HepG2 (cell line): ENCODE measurements around the gene EDEM1. TPM values are rescaled to one million over a fixed set of nuclear protein-coding genes. Genes with fewer than 3 reads are reported as not detected.

Experiments used
- ATAC-seq: fragments of 200-7000 bp; cut with Tn5 transposase; 3 replicates; pipeline ENCODE4 v1.9.1; 2020; ENCODE audit warnings: mild to moderate bottlenecking, moderate library complexity
- BruUV-seq: library from RNA; stranded (reverse); fragments of 400-500 nt; replicated peaks from 2 replicates; lab custom pipeline; 2021; lab: Mats Ljungman, UMichigan
- CTCF ChIA-PET: fragments of 300-600 bp; formaldehyde crosslinking; extraction: SDS; loops from one replicate; lab custom pipeline; 2021; ENCODE audit warnings: low total read pairs, inconsistent platforms, low intra/inter-chr PET ratio; lab: Yijun Ruan, JAX
- POLR2A ChIA-PET: fragments of 350-600 bp; sonication (Branson Sonifier 250); formaldehyde crosslinking; loops from one replicate; lab custom pipeline; 2020; ENCODE audit warnings: antibody characterized with exemption, inconsistent platforms; lab: Yijun Ruan, JAX
- DNase-seq: peaks from one replicate; pipeline ENCODE4 v3.0.0-alpha.2; 2015; ENCODE audit warnings: low spot score
- FAIRE-seq: peaks from 3 replicates; lab custom pipeline; 2011; peaks lifted over from hg19 to GRCh38; lab: Jason Lieb, UNC
- H2AFZ ChIP-seq: one replicate; pipeline ENCODE4 v1.6.1; 2011; ENCODE audit warnings: low read length, inconsistent platforms
- H3K27ac ChIP-seq: fragments of 300-600 bp; 3 replicates; pipeline ENCODE4 v1.8.0; 2011; ENCODE audit warnings: mixed run types, mild to moderate bottlenecking, mixed read lengths, low read length, inconsistent platforms; ENCODE audit not compliant: insufficient read depth; ENCODE audit errors: extremely low read length
- H3K27me3 ChIP-seq, 2 experiments: fragments of 200-600 bp in 1 of 2; 2 replicates in 1 of 2; 3 replicates in 1 of 2; pipeline versions ENCODE4 v1.6.0 to v1.8.0; 2011; ENCODE audit warnings: low read length in 2 of 2, mild to moderate bottlenecking in 2 of 2, moderate library complexity in 2 of 2, inconsistent platforms in 1 of 2; ENCODE audit not compliant: insufficient read depth in 2 of 2, control insufficient read depth in 1 of 2
- H3K36me3 ChIP-seq, 2 experiments: fragments of 200-600 bp in 1 of 2; replicated peaks in 1 of 2; 2 replicates in 1 of 2; 3 replicates in 1 of 2; pipeline versions ENCODE4 v1.5.1 to v1.8.0; 2011; ENCODE audit warnings: low read length in 2 of 2, inconsistent platforms in 1 of 2; ENCODE audit not compliant: insufficient read depth in 2 of 2, control insufficient read depth in 1 of 2
- H3K4me1 ChIP-seq: 2 replicates; pipeline ENCODE4 v1.5.1; 2012; ENCODE audit warnings: low read length, inconsistent platforms; ENCODE audit not compliant: insufficient read depth
- H3K4me2 ChIP-seq: 2 replicates; pipeline ENCODE4 v1.6.0; 2011; ENCODE audit warnings: low read depth, low read length, inconsistent platforms
- H3K4me3 ChIP-seq, 3 experiments: fragments of 200-600 bp in 1 of 3; sonication (generic), shearing (Covaris generic) in 1 of 3; replicated peaks in 1 of 3; 2 replicates each; pipeline ENCODE4 v1.5.1; 2011 to 2016; ENCODE audit warnings: low read length in 3 of 3, inconsistent platforms in 2 of 3, low read depth in 2 of 3, mild to moderate bottlenecking in 2 of 3, control low read depth in 1 of 3, mixed read lengths in 1 of 3; ENCODE audit not compliant: insufficient read depth in 1 of 3
- H3K79me2 ChIP-seq: one replicate; pipeline ENCODE4 v1.6.1; 2011; ENCODE audit warnings: low read length, inconsistent platforms; ENCODE audit not compliant: insufficient read depth
- H3K9ac ChIP-seq: 2 replicates; pipeline ENCODE4 v1.6.0; 2011; ENCODE audit warnings: mild to moderate bottlenecking, low read depth, low read length, inconsistent platforms; ENCODE audit not compliant: insufficient read depth
- H3K9me3 ChIP-seq: 2 replicates; pipeline ENCODE4 v1.5.1; 2012; ENCODE audit warnings: mild to moderate bottlenecking, low read length
- H4K20me1 ChIP-seq: 2 replicates; pipeline ENCODE4 v1.6.0; 2011; ENCODE audit warnings: inconsistent platforms, mild to moderate bottlenecking, low read length, moderate library complexity; ENCODE audit not compliant: insufficient read depth
- CEBPB ChIP-seq: IDR thresholded peaks from 2 replicates; pipeline ENCODE4 v1.6.1; 2011; ENCODE audit warnings: low read depth, low read length, improper control_type of control experiment, borderline replicate concordance
- SATB2 ChIP-seq: sonication (generic); formaldehyde crosslinking; IDR thresholded peaks from 2 replicates; pipeline ENCODE4 v1.5.0; 2020; ENCODE audit warnings: missing genetic modification reagents
- ZNF296 ChIP-seq: sonication (generic); formaldehyde crosslinking; conservative IDR thresholded peaks from 2 replicates; pipeline ENCODE4 v1.5.0; 2020; ENCODE audit warnings: mild to moderate bottlenecking, missing genetic modification reagents
- WGBS: methylation state at CpG from one replicate; pipeline ENCODE4 v1.1.6; 2017; ENCODE audit warnings: low lambda C conversion rate; 5-methylcytosine and 5-hydroxymethylcytosine counted together
- in situ Hi-C: cut with HindIII; loops from 2 replicates; pipeline ENCODE4 v1.10.0; 2017; ENCODE audit warnings: low pct_unique_long_range_greater_than_20kb; ENCODE audit not compliant: extremely low pct_ligation_motif_present
- intact Hi-C: fragments of 100-400 bp; cut with micrococcal nuclease; formaldehyde crosslinking; loops from one replicate; pipeline ENCODE4 v1.10.0; 2022; ENCODE audit not compliant: unreplicated experiment
- polyA plus RNA-seq, 8 experiments: library from polyadenylated mRNA; depleted of rRNA in 3 of 8; stranded (reverse) in 7 of 8; unstranded in 1 of 8; fragments of >200 nt; fragmentation: Illumina TruSeq in 4 of 8; extraction: Trizol in 4 of 8; gene quantifications; 2 replicates each; pipeline versions ENCODE4 v1.2.1 to v1.2.3, GENCODE V29; 2011 to 2016; ENCODE audit warnings: low read depth in 4 of 8, missing spikeins in 1 of 8, mixed read lengths in 1 of 8; ENCODE audit not compliant: insufficient read depth in 1 of 8
- total RNA-seq, 5 experiments: library from RNA; depleted of rRNA; stranded (reverse); fragments of >200 nt; fragmentation: Illumina TruSeq; extraction: Trizol; gene quantifications; 2 replicates each; pipeline ENCODE4 v1.2.3, GENCODE V29; 2016; ENCODE audit warnings: low read depth in 1 of 5

The EDEM1 gene
- total and polyA plus RNA-seq, 2 of the 13 experiments (the other 11 are each of a cell fraction or from before 2014, with no cell fraction given), result 13.8 to 25.8 TPM

GRCh38 chr3:5227812-5228211 lies 40.3 kb downstream of the EDEM1 start:
- Histone ChIP-seq H3K9ac (no peak overlapping the region), H3K4me1 (no peaks in the 10 kb centered on the region), H3K36me3 (no peaks in the 10 kb centered on the region), H3K27me3 (peaks cover 1 to 24% of the 10 kb centered on the region in 2 experiments; a peak in 2 of 5 replicates), H3K27ac (no peak overlapping the region), H4K20me1 (no peaks in the 10 kb centered on the region), H3K4me3 (no peak overlapping the region), H3K79me2 (no peaks in the 10 kb centered on the region), H3K4me2 (no peak overlapping the region), H3K9me3 (no peaks in the 10 kb centered on the region), H2AFZ (no peak overlapping the region)
- TF ChIP-seq CEBPB (peak; percentile 46; the same call in 1 of the 2 replicates), ZNF296 (no peak)
- intact Hi-C loops, result loop anchor here (1.0 to 2.0 kb wide), 2 partner anchors 77 to 1571 kb away; no protein-coding TSS in a partner anchor
- ATAC-seq (no peak), DNase-seq (no peak), FAIRE-seq (no peak)
- in situ Hi-C loops, result no loop called here
- CTCF ChIA-PET, result no interaction called here
- 20% methylated on average over 3 of the region's 6 CpGs for WGBS
- no TSS peak for BruUV-seq
- POLR2A ChIA-PET, result no interaction called here

GRCh38 chr3:5229414-5229813 lies 41.9 kb downstream of the EDEM1 start:
- no peak for TF ChIP-seq SATB2
- Histone ChIP-seq H3K9ac (no peak overlapping the region), H3K27ac (no peak overlapping the region), H3K79me2 (no peaks in the 10 kb centered on the region), H3K27me3 (peaks cover 1 to 24% of the 10 kb centered on the region in 2 experiments; a peak in 2 of 5 replicates), H2AFZ (no peak overlapping the region), H4K20me1 (no peaks in the 10 kb centered on the region), H3K4me1 (no peaks in the 10 kb centered on the region), H3K9me3 (no peaks in the 10 kb centered on the region), H3K4me2 (no peak overlapping the region), H3K36me3 (no peaks in the 10 kb centered on the region), H3K4me3 (no peak overlapping the region)
- no TSS peak for BruUV-seq
- ATAC-seq (no peak), FAIRE-seq (no peak), DNase-seq (no peak)
- intact Hi-C loops, result no loop called here
- POLR2A ChIA-PET, result no interaction called here
- in situ Hi-C loops, result no loop called here
- CTCF ChIA-PET, result no interaction called here
- WGBS, result 39% methylated on average over 2 of the region's 2 CpGs
